HG03135 (cell line): ENCODE data around the gene PFN2.

Experiments
- ATAC-seq: cut with Tn5 transposase; IDR thresholded peaks from one replicate; pipeline ENCODE4 v1.9.1; 2021; ENCODE audit warnings: mild to moderate bottlenecking, moderate library complexity; ENCODE audit not compliant: unreplicated experiment

PFN2 gene

DNA sequence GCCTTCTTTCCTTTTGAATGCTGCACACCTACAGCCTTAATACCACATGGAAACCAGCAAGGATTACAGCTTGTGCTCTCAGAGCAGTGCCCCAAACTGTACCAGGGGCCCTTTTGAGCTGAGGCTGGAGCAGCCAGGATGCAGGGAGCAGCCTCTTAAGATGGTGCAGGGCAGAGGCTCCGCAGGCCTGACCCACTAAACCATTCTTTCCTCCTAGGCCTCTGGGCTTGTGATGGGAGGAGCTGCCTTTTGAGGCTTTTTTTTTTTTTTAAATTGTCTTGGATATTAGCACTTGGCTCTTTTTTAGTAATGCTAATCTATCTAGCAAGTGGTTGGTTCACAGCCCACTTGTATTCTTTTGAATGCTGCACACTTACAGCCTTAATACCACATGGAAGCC is 37.7 kb downstream of the PFN2 start:
- no peak for ATAC-seq

DNA sequence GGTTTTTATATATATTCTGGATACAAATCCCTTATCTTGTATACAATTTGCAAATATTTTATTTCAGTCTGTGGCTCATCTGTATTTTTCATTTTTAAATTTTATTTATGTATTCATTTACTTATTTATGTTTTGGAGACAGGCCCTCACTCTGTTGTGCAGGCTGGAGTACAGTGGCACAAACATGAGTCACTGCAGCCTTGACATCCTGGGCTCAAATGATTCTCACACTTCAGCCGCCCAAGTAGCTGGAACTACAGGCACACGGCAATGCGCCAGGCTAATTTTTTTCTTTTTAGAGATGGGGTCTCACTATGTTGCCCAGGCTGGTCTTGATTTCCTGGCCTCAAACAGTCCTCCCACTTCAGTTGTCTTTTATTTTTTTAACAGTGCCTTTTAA is 50.6 kb downstream of the PFN2 start:
- ATAC-seq = no peak

DNA sequence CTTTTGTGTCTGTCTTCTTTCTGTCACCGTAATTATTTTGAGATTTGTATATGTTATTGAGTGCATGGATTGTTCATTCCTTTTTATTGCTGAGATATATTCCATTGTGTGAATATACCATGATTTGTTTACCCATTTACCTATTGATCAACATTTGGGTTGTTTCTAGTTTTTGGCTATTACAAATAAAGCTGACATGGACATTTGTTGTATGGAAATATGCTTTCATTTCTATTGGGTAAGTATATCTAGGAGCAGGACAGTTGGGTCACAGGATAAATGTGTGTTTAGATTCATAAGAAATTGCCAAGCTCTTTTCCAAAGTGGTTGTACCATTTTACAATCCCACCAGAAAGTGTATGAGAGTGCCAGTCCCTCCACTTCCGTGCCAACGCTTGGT is 51.2 kb downstream of the PFN2 start:
- no peak for ATAC-seq

DNA sequence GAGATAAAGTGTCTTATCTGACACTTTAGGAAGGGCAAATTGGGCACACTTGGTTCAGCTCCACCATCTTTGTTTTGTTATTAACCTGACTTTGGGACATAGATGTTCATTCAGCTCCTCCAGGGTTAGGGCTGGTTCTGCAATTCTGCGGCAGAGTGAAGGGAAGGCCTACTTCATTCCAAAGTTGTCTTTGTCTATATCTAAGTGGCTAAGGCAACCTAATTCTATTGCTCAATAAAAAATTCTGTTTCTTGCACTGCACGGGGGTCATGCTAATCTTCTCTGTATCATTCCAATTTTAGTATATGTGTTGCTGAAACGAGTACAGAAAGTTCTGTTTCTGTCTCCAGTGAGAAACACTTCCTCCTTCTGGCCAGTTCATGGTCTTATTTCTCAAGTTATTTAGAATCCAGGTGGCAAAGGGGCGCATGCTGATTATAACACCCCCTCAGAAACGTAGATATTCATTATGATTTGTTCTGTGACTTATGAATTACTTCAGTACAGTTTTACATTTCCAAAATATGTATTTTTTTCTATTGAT is 53.5 kb downstream of the PFN2 start:
- no peak for ATAC-seq
